Superior temporal gyrus (tissue), 1 donor: ENCODE results near the gene FXN.
"Not testable (repeated sequence)": the region's sequence is repeated elsewhere in the genome, so short reads cannot be mapped to it uniquely, and the experiment has no call there.

Experiments
- DNase-seq: peaks from one replicate; pipeline ENCODE4 v3.0.0-alpha.2; 2016; ENCODE audit errors: extremely low spot score

Gene FXN

GRCh38 chr9:69070201-69070600 is 34.6 kb downstream of the FXN start:
- no peak for DNase-seq

DNA sequence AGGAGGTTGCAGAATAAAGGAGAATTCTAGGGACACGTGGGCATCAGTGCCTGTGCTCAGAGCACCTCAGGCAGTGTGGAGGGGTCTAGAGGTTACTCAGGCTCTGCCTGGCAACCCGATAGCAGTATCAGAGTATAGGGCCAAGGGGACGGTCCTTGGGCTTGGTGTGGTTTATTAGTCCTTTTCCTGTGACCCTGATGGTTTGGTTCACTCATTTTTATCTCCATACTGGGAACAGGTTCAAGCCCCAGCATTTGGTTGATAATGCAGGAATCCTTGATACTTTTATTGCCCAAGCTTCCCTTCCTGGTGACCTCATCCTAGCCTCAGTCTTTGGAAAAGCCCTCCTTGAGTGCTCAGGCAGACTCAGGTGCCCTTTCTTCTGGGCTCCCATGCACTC is 35.5 kb downstream of the FXN start:
- DNase-seq: no peak

DNA sequence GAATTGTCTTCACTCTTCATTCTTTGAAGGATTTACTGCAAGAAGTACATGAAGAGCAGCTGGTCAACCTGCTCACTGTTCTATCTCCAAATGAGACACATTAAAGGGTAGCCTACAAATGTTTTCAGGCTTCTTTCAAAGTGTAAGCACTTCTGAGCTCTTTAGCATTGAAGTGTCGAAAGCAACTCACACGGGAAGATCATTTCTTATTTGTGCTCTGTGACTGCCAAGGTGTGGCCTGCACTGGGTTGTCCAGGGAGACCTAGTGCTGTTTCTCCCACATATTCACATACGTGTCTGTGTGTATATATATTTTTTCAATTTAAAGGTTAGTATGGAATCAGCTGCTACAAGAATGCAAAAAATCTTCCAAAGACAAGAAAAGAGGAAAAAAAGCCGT is 37.6 kb downstream of the FXN start:
- no peak for DNase-seq

DNA sequence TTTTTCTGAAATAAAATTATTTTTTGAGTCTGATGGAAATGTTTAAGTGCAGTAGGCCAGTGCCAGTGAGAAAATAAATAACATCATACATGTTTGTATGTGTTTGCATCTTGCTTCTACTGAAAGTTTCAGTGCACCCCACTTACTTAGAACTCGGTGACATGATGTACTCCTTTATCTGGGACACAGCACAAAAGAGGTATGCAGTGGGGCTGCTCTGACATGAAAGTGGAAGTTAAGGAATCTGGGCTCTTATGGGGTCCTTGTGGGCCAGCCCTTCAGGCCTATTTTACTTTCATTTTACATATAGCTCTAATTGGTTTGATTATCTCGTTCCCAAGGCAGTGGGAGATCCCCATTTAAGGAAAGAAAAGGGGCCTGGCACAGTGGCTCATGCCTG is 39.2 kb downstream of the FXN start:
- no peak for DNase-seq

- no peak for DNase-seq
Observed at GRCh38 chr9:69076550-69076949, 41.0 kb downstream of the FXN start.

DNA sequence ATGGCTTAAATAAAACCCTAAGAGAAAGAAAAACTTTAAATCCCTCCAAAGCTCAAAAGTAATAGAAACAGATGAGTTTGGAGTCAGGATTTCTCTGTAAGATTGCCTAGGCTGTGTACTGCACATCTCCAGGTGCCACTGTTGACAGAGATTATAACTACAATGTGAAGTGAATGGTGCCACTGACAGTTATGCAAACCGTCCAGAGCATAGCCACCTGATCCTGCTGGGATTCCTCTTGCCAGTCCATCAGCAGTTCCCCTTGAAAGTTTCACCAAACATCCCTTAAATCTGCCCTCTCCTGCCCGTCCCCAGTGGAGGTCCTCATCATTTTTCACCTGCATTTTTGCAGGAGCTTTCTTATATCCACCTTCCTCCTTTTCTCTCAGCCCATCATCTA is 42.5 kb downstream of the FXN start:
- DNase-seq: no peak

GRCh38 chr9:69078581-69078980 is 43.0 kb downstream of the FXN start:
- DNase-seq: no peak

- DNase-seq: no peak
Observed at GRCh38 chr9:69079186-69079585, 43.6 kb downstream of the FXN start.

DNA sequence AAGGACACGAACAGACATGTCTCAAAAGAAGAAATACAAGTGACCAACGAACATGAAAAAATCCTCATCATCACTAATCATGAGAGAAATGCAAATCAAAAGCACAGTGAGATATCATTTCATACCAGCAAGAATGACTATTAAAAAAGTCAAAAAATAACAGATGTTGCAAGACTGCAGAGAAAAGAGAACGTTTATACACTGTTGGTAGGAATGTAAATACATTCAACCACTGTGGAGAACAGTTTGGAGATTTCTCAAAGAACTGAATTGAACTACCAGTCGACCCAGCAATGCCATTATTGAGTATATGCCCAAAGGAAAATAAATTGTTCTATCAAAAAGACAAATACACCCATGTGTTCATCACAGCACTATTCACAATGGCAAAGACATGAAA is 45.7 kb downstream of the FXN start:
- no peak for DNase-seq

DNA sequence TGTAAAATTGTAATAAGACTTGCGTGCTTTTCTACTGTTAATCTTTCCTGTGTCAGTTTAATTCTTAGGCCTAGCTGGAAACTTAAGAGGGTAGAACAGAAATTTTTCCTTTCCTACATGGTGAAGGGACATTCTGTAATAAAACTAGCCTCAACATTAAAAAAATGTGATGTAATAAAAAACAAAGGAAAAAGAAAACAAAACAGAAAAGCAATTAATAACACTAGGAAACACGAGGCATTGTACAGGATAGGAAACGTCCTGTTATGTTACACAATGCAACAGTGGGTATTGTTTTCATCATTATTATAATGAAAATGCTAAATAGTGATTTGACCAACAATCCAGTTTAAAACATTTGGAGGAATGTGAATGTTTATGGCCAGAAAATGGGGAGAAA is 47.8 kb downstream of the FXN start:
- no peak for DNase-seq

GRCh38 chr9:69085569-69086283 is 50.2 kb downstream of the FXN start:
- DNase-seq: no peak

DNA sequence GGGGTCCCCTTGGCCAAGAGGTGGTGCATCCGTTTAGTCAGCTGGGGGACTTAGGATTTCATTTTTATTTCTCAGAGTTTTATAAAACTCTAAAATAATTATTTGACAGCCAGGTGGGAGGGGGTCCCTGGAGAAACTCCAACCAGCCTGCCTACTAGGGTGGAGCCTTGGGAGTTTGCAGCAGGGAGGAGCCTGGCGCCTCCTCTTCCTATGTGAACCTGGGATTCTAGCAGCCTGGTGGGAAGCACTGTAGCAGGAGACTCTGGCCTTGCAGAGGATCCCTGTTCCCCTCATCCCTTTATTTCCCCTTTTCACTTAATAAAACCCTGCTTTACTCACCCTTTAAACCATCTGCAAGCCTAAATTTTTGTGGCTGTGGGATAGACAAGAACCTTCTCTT is 50.8 kb downstream of the FXN start:
- no peak for DNase-seq

DNA sequence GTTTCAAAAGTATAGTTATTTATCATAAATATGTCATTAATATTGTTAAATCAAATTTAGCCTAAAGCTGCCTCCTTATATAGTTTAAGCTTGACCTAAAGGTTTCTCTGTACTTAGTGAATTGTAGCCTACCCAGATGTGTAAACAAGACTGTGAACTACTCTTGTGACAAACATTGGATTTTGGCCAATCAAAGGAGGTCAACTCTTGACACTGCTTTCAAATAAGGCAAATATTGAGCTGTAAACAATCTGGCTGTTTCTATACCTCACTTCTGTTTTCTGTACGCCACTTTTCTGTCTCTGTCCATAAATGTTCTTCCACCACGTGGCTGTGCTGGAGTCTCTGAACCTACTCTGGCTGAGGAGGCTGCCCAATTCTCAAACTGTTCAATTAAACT is 51.2 kb downstream of the FXN start:
- DNase-seq: no peak

- no peak for DNase-seq
Observed at GRCh38 chr9:69089082-69089481, 53.5 kb downstream of the FXN start.

- no peak for DNase-seq
Observed at GRCh38 chr9:69089491-69089890, 53.9 kb downstream of the FXN start.

DNA sequence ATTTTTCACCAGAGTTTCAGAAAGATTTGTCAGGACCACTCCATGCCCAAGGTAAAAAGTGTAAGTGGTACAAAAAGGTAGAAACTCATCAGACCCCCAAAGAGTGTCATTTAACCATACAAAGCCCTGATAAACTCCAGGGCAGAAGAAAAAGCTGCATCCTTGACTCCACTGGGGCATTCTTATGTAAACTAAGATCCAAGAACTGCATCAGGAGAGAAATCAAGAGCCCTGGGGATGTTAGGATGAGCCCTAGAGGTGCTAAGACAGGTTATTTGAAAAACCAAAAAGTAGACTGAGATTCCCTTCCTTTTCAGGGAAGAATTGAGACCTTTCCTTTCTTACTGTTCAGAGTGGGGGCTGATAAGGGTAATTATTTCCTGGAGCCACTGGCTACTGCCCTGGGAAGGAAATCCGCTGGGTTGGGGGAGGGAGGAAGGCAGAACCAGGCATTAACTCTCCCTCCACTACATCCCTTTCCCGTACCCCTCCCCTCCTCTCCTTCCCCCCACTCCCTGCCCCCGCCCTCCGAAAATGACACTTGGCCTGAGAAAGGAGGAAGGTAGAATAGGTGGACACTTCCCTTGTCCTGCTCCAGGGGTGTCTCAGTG is 54.7 kb downstream of the FXN start:
- DNase-seq: no peak

DNA sequence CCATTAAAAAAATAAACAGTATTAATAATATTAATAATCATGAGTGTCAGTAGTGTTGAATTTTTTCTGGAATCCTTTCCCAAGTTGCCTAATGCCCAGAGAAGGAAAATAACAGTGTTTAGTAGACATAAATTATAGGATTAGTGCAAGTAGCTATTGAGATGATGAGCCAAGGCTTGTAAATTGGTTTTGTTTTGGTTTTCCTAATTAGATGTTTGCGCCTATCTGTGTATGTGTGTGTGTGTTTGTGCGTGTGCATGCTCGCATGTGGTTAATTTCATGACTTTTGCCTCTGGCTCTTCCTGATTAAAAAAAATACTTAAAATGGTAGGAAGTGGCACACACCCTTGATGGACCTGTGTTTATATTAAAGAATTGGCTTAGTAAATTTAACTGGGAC is 55.4 kb downstream of the FXN start:
- no peak for DNase-seq

- no peak for DNase-seq
Observed at GRCh38 chr9:69093471-69094103, 58.0 kb downstream of the FXN start.

DNA sequence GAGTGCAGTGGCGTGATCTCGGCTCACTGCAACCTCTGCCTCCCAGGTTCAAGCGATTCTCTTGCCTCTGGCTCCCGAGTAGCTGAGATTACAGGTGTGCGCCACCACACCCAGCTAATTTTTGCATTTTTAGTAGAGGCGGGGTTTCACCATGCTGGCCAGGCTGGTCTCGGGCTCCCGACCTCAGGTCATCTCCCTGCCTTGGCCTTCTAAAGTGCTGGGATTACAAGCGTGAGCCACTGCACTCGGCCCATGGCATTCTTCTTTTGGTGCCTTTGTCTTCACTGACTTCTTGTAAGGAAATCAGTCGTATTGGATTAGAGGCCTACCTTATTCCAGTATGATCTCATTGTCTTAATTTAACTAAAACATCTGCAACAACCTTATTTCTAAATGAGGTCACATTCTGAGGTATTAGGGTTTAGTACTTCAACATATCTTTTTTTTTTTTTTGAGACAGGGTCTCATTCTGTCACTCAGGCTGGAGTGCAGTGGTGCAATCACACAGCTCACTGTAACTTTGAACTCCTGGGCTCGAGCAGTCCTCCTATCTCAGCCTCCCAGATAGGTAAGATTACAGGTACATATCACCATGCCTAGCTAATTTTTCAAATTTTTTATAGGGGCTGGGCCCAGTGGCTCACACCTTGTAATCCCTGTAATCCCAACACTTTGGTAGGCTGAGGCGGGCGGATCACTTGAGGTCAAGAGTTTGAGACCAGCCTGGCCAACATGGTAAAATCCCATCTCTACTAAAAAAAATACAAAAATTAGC is 59.0 kb downstream of the FXN start:
- DNase-seq: not testable (repeated sequence)

DNA sequence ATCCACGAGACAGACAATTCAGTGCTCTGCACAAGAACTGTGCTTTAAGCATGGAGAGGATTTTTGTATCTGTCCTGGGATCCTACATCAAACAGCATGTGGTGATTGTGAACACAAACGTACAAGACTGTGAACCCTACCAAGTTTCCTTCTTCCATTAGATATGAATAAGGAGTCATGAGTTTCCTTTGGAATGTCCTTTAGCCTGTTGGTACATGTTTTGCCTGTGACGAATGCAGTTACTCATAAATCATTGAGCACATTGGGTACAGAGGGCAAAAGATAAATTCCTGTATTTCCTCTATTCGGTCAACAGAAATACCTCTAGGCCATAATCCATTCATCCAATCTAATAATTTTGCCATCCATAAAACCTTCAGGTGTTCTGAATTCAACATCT is 61.5 kb downstream of the FXN start:
- no peak for DNase-seq

GRCh38 chr9:69097923-69098593 is 62.5 kb downstream of the FXN start:
- DNase-seq: no peak
